ENCODE measurements around the gene LRIT3.
A peak's percentile ranks its signal among the peaks of the same experiment; 100 is the strongest.

Gene LRIT3, protein sequence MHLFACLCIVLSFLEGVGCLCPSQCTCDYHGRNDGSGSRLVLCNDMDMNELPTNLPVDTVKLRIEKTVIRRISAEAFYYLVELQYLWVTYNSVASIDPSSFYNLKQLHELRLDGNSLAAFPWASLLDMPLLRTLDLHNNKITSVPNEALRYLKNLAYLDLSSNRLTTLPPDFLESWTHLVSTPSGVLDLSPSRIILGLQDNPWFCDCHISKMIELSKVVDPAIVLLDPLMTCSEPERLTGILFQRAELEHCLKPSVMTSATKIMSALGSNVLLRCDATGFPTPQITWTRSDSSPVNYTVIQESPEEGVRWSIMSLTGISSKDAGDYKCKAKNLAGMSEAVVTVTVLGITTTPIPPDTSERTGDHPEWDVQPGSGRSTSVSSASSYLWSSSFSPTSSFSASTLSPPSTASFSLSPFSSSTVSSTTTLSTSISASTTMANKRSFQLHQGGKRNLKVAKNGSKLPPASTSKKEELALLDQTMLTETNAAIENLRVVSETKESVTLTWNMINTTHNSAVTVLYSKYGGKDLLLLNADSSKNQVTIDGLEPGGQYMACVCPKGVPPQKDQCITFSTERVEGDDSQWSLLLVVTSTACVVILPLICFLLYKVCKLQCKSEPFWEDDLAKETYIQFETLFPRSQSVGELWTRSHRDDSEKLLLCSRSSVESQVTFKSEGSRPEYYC

DNA sequence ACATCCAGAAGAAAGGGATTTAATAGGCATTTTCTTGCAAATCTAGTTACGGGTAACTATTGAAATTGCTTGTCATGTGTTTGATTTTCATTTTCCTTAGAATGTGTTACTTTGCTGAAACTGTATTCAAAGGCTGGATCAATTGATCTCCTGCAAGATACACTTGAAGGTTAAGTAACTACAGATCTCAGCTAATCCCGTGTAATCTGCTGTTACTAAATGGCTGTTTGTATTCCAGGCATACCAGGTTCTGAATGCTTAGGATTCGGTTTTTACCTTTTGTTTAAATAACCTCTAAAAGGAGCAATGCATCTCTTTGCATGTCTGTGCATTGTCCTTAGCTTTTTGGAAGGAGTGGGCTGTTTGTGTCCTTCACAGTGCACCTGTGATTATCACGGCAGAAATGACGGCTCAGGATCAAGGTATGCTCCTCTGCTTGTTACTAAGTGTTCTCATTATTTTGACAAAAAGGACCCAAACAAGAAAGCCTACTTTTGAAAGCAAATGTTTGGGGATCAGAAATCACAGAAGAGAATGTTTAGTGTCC, at the start of gene LRIT3:
LRIT3 (plus strand) TSS at position 212 of the 547 bp plus-strand sequence; CDS start at position 307, 95 bp downstream.
- no peak for DNase-seq

DNA sequence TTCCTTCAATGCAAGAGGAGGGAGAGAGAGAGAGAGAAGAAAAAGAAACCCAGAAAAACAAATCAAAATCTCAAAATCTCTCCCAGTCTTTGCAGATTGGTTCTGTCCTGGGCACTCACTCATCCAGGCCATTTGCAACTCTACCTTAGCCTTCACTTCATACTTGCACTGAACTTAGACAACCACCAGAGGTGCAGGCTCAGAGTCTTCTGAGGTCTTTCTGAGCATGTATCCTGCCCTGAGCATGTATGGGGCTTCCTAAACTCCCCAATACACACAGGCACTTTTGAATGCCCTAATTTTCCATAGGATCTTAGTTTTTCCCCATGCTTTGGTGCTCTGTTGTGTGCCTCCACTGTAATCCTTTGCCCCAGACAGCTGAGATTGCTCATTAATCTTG, 49.0 kb upstream of the LRIT3 start:
- DNase-seq: no peak

DNA sequence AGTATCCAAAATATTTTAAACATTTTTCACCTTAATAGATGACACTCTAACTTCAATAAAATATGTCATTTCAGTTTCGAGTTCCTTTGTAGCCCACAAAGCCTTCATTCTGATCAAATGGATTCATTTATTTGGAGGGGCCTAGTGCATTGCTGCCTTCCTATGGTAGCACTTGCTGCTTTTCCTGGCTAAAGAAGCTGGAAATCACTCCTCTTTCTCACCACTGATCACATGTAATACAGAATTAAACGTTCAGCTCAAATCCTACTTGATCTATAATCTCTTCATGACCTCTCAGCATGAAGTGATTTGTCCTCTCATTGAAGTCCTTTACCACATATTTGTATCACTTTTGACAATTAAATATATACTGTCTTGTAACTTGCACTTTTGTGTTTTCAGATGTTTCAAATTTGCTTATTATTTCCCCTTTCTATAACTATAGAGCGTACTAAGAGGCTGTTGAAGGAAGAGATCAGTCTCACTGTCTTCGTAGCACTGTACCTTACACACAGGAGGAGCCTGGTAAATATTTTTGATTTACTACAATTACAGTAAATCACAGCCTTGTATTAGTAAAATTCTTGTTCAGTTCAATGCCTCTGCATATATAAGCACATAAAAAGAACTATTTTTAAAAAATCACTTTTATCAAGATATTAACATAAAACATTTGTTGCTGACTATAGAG, 46.7 kb upstream of the LRIT3 start:
- DNase-seq: no peak

DNA sequence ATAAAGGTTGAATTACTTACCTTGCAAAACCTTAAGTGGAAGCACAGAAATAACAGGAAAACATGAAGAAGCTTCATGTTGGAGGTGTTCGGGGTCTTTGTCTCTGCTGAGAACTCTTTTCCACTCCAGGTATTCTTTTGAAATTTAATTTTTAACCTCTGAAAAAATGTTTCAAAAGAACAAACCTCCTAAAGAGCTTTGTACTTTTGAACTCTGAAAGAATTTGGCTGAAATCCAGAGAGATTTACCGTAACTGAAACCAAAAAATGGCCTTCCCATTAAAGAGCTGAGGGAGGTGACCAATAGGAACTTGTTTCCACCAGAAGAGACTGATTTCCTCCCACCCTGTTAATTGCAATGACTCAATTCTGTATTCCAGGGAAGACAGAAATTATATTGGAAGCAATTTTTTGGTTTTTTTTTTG, 46.0 kb upstream of the LRIT3 start, which contains the start of gene CFI:
CFI (minus strand) TSS at position 105 of the 425 bp plus-strand sequence; CDS start at position 77, 28 bp downstream.
- DNase-seq: no peak

DNA sequence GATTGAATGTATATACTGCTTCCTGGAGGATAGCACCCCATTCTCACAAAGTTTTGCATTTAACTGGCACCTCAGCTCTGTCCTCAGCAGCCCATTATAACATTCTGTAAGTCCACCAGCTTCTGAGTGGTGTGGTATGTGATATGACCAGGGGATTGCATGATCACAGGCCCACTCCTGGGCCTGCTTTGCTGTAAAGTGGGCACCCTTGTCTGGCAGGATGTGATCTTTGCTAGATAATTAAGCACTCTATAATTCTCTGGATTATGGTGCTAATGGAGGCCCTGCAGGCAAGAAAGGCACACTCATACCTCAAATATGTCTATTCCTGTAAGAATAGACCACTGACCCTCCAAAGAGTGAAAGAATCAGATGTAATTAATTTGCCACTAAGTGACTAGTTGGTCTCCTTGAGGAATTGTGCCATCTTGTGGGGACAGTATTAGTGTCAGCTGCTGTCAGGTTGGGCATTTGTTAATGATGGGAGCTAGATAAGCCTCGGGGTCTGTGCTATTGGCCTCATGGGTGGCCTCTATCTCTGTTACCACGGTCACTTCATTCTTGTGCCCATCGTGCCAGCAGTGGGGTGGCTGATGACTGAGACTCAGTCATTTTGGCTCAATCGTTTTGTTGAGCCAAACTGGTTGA, 43.9 kb upstream of the LRIT3 start:
- DNase-seq: no peak

DNA sequence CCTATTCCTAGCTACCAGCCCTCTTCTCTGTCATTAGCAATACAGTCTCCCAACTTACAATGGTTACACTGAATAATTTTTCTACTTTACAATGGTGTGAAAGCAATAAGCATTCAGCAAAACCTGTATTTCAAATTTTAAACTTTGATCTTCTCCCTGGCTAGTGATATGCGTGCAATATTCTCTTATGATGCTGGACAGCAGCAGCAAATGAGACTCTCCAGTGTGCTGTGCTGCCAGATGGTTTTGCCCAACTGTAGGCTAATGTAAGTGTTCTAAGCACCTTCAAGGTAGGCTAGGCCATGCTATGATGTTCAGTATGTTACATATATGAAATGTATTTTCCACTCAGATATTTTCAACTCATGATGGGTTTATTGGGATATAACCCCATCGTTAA, 38.3 kb upstream of the LRIT3 start:
- no peak for DNase-seq

DNA sequence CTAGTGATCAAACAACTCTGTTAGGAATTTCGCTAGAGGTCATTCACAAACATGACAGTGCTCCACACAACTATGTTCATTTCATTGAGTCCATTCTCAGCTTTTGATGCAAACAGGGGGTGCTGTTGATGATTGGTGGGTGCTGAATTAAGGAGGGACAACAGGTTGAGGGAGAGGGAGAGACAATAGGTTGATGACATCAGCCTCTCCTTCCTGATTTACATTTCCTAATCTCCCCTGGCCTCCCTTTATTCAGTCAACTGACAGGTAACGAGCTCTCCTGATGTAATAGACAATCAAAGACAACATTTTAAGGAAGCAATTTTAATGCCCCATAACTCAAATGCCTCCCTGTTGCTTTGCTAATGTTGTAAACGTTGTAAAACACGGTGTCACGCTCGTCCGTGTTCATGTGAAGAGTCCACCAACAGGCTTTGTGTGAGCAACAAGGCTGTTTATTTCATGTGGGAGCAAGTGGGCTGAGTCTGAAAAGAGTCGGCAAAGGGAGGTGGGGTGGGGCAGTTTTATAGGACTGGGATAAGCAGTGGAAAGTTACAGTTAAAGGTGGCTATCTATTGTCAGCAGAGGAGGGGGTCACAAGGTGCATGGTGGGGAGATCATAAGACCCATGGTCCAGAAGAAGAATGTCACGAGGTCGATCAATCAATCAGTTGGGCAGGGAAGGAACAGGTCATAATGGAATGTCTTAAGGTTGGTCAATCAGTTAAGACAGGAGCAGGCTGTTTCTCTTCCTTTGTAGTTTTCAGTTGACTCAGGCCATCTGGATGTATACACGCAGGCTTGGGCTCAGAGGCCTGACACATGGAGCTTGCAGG, 37.1 kb upstream of the LRIT3 start:
- no peak for DNase-seq

DNA sequence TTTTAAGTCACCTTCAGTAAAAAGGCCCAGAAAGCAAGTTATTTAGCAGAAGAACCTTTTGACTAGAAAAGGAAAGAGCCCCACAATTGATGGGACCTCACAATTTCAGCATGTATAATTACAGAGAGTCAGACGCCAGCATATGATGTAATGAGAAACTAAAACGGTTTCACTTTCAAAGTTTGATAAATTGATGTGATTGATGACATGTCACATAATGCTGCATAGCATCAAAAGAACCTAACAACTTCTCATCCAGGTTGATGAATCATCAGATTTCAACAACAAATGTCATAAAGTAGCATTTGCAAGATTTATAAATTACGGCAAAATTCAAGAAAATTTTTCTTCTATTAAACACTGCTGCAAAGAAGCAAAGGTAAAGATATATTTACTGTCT, 36.2 kb upstream of the LRIT3 start:
- DNase-seq: no peak

DNA sequence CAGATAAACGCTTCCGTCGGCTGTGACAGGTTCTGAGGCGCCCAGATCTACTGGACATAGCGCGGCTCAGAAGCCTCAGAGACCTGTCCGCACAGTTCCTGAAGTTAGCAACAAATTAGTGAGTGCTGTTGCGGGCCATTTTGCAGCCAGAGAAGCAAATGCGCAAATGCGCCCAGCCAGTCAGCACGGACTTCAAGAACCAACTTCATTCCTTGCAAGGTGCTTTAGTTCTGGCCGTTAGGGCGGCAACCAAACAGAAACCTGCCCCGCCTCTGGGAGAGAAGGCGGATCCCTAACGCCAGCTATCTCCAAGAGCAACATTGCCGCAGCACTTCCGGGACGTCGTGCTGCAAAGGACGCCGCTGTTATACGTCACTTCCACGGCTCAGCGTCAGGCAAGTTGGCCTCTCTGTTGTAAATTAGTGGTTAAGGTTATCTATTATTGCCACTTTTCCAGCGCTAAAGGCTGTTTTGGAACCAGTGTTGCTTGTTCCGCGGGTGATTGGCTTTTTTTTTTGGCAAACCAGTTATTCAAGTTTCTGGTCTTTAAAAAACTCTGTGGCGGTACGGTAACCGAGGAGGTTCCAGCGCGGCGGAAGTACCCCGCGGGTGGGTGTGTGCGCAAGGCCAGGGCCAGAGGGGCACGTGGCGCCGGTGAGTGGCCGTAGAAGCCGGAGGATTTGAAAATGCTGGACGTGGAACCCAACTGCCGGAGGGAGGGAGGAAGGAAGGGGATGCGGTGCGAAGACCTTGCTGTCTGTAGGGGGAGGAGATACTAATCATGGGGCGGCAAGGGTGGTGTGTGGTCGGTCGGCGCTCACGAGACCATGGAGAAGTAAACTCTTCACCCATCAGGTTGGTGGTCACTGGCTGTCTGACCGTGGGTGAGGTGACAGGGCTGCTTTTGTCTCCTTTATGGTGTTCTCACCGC, 32.5 kb upstream of the LRIT3 start, which contains the start of gene GAR1:
GAR1 (plus strand) TSS at position 612 of the 931 bp plus-strand sequence. CDS start 403 bp downstream, outside the sequence.
- DNase-seq: peak; percentile 76 to 79

DNA sequence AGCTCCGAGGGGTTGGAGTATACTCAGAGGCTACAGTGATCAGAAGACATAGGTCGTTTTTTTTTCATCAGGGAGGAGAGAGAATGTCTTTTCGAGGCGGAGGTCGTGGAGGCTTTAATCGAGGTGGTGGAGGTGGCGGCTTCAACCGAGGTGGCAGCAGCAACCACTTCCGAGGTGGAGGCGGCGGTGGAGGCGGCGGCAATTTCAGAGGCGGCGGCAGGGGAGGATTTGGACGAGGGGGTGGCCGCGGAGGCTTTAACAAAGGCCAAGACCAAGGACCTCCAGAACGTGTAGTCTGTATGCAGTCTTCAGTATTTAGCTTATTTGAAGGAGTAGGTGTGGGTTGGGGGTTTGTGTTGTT, 31.8 kb upstream of the LRIT3 start:
- DNase-seq: peak; percentile 30 to 40

DNA sequence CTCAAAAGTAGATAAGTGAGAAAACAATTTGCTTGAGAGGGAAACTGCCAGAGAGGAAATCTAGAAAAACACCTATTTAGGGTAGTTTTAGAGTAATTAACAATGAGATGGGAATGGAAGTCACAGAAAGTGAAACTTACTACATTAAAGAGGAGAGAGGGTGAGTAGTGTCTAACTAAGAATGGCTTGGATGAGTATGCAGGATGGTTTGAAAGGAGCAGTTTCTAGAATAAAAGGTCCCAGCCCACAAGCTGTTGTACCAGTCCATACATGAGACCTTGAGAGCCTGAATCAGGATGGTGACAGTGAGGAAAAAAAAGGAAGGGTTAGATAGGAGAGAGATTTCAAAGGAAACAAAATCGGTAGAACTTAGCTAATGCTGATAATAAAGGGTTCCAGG, 31.0 kb upstream of the LRIT3 start:
- no peak for DNase-seq

DNA sequence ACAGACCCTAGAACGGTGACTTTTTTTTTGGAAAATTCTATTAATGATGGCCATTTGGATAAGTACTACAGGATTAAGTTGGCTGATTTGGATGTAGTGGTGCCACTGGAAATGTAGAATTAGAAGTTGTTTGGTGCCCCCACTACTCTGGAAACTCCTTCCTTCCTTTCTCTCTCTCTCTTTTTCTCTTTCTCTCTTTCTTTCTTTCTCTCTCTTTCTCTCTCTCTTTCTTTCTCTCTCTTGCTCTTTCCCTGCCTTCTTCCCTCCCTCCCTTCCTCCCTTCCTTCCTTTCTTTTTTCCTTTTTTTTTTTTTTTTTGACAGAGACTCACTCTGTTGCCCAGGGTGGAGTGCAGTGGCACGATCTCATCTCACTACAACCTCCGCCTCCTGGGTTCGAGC, 29.6 kb upstream of the LRIT3 start:
- DNase-seq: no peak

DNA sequence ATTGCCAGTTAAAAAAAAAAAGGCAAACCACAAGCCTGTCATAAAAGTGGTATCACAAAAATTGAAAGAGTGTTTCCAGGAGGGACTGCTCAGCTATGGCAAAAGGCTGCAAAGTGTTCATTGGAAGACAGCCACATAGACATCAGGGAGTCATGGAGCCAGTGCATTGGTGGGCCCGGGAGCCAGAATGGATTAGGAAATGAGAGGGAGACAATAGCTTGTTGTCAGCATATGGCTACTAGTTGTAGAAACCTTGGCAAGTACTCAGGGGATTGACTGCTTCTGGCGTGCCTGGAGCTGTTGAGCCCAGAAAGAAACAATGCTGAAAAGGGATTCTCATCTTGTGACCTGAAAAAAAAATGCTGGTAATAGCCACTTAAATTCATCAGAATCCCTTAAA, 27.3 kb upstream of the LRIT3 start:
- DNase-seq: no peak

DNA sequence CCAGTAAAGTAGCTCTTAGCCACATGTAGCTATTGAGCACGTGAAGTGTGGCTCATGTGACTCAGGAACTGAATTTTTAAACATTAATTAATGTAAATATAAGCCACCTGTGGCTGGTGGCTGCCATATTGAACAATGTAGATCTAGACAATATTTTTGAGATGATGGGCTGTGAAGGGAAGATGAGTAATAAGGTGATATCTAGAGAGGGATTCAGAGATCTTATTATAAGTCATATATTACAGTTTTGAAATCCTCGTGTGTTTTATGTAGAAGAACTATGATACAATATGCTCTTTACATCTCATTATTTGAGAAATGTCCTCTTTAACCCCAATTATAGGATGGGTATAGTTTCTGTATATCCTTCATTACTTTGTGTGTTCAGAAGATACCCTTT, 26.7 kb upstream of the LRIT3 start:
- no peak for DNase-seq

DNA sequence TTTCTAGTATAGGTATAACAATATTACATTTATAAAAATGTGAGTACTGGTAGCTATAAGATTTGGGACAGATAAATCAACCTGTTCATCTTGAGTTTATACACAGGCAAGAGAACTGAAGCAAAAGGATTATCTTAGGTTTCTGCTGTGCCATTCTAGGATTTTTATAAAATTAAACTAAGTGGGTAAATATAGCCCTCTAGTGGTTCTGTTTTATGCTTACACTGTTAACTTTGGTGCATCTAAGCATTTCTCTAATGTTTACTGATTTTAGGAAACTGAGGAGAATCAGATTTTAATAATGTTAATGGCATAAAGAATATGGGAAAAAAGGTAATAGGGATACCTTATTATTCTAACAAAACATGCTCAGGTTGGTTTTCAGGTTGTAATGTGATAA, 21.2 kb upstream of the LRIT3 start:
- DNase-seq: no peak

DNA sequence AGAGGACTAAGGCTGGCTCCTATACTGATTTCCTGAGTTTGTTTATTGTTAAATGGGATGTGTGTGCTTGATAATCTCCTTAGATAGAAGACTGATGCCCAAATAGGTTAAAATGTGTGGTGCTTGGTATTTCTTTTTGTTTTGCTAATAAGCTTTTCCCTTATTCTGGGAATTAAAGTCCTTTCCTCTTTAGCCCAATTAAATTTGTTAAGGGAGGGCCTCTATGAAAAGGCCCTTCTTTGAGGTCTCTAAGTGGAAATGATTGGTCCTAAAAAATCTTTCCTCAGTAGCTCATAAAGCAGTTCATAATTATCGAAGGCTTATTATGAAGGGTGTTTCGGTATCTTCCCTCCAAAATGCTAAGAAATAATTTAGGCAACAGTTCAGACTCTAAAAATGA, 20.2 kb upstream of the LRIT3 start, which contains the start of gene RRH:
RRH (plus strand) TSS at position 301 of the 400 bp plus-strand sequence; CDS start at position 357, 56 bp downstream.
- no peak for DNase-seq

DNA sequence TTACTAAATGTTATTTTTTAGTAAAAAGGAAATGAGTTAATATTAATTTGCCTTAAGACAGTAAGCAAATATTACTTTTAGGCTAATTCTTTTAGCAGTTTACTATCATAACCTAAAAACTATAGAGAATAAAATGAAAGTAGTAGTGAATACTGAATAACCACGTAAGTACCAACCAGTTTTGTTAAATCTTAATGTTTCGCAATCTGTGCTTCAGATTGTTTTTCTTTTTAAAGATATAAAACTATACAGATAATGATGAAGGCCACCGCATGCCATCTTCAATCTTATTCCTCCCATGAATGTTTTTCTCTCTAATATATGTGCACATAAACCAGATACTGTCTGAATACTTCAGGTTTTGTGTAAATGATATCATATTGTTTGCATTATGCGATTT, 14.2 kb upstream of the LRIT3 start:
- DNase-seq: no peak

DNA sequence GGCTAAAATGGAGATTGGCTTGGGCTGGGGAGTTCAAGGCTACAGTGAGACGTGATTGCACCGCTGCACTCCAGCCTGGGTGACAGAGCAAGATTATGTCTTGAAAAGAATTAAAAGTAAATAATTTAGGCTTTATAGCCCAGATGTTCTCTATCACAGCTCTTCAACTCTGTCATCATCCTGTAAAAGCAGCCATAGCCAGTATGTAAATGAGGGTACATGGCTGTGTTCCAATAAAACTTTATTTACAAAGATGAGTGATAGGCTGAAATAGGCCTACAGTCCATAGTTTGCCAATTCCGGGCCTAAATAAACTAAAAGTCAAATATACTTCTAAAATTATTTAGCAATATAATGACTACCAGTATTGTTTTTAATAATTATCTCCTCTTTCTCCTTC, 10.9 kb upstream of the LRIT3 start:
- no peak for DNase-seq

DNA sequence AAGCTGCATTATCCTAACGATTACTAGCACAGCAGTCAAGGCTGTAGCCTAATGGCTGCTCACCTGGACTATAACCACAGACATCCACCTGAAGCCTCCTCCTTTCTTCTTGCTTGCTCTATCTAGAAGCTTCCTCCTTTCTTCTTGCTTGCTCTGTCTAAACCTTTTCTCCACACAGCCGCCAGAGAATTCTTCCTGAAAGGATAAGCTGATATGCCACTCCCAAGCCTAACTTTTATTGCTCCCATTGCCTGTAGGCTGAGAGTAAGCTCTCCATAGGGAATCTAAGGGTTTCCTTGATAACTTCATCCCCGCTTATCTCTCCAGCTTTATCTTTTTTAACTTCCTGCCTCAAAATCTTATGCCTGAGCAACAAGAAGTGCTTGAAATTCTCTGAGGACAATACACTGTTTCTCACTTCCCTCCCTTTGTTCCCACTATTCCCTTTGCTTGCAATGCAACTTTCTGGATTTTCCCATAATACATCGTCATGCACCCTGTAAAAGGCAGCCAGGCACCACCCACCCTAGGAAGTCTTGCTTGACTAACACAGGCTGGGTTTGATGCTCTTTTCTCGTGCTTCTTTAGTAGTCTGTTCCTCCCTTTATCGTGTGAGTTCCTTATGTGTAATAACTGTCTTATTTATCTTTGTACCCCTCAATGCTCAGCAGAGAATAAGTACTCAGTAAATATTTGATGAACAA, 1.4 kb upstream of the LRIT3 start:
- no peak for DNase-seq

DNA sequence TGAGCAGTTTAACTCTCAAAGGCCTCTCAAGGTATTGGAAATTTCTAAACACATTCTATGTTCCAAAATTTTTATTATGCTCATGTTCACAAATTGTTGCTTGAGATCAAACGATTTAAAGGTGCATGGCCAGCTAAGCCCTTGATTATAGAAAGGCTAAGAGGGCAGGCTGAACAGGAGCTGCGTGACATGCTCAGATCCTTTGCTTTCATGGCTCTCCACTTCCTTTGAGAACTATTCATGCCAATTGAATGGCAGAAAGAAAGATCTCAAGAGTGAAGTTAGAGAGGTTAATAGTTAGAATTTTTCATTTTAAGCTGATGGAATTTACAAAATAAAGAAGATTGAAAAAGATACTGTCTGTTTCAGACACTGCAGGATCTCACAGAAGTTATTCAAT, 594 bp downstream of the LRIT3 start:
- no peak for DNase-seq

Measured in stimulated activated CD4-positive, alpha-beta T cell treated with anti-CD3 and anti-CD28 coated beads, Interleukin-2, amount 100 ng/mL, for 48 hours (primary cell).